ENCODE data around the gene TKFC. TPM values are rescaled to one million over a fixed set of nuclear protein-coding genes. Genes with fewer than 3 reads are reported as not detected.
A peak's percentile ranks its signal among the peaks of the same experiment; 100 is the strongest.

Gene TKFC
- total and polyA plus RNA-seq, 9 of the 15 experiments (the other 6 are each of a cell fraction or from before 2014, with no cell fraction given), result 2.0 to 61.7 (median 28.5) TPM

- TF ChIP-seq HES1 (IDR thresholded peaks at IDR 0.05; ENCODE audit: low read depth) (no peak), C11orf30 (IDR thresholded peaks at IDR 0.05; ENCODE audit: low read depth) (no peak), FOXJ2 (tag; IDR thresholded peaks at IDR 0.05) (no peak), ZNF740 (CRISPR knock-in tag; IDR thresholded peaks at IDR 0.05) (no peak), ZNF740 (tag; IDR thresholded peaks at IDR 0.05) (no peak), ZNF407 (IDR thresholded peaks at IDR 0.05; ENCODE audit: low read depth) (no peak), ELK1 (CRISPR knock-in tag; IDR thresholded peaks at IDR 0.05) (no peak), EGR1 (conservative IDR thresholded peaks at IDR 0.05) (peak; percentile 99), ZKSCAN1 (IDR thresholded peaks at IDR 0.05; ENCODE audit: low read depth, low read length) (no peak), ZFP91 (CRISPR knock-in tag; IDR thresholded peaks at IDR 0.05) (no peak), ETV6 (IDR thresholded peaks at IDR 0.05; ENCODE audit: borderline replicate concordance in 1 of 2, low read depth in 2 of 2, low read length in 1 of 2) (peak in 1 of 2 experiments; percentile 41; a peak in 1 of 4 replicates), ETV6 (CRISPR knock-in tag; IDR thresholded peaks at IDR 0.05; ENCODE audit: borderline replicate concordance) (no peak), SP2 (IDR thresholded peaks at IDR 0.05; ENCODE audit: extremely low read depth, low read depth, low read length, poor library complexity, severe bottlenecking) (no peak), ZNF12 (CRISPR knock-in tag; IDR thresholded peaks at IDR 0.05) (no peak), FUS (optimal IDR thresholded peaks at IDR 0.05; ENCODE audit: low read depth, low read length) (no peak), IRF2 (CRISPR knock-in tag; IDR thresholded peaks at IDR 0.05) (no peak)
These were observed 9.3 kb downstream of the TKFC start (continued) for GRCh38 chr11:61342207-61342803.

Measured in K562 (cell line).